Renal cortical epithelial cell (primary cell): ENCODE data around the gene TIPIN. TPM values are rescaled to one million over a fixed set of nuclear protein-coding genes. Genes with fewer than 3 reads are reported as not detected.
A peak's percentile ranks its signal among the peaks of the same experiment; 100 is the strongest.
"Not testable (repeated sequence)": the region's sequence is repeated elsewhere in the genome, so short reads cannot be mapped to it uniquely, and the experiment has no call there.

ENCODE experiments used
- DNase-seq: peaks from one replicate; pipeline ENCODE4 v3.0.0-alpha.2; 2011; ENCODE audit warnings: low read depth
- total RNA-seq: library from RNA; depleted of rRNA; stranded (reverse); fragments of >200 nt; gene quantifications from 2 replicates; pipeline ENCODE4 v1.2.3, GENCODE V29; 2014

TIPIN gene, protein sequence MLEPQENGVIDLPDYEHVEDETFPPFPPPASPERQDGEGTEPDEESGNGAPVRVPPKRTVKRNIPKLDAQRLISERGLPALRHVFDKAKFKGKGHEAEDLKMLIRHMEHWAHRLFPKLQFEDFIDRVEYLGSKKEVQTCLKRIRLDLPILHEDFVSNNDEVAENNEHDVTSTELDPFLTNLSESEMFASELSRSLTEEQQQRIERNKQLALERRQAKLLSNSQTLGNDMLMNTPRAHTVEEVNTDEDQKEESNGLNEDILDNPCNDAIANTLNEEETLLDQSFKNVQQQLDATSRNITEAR
- 8.7 and 9.4 TPM in 2 replicates for total RNA-seq

DNA sequence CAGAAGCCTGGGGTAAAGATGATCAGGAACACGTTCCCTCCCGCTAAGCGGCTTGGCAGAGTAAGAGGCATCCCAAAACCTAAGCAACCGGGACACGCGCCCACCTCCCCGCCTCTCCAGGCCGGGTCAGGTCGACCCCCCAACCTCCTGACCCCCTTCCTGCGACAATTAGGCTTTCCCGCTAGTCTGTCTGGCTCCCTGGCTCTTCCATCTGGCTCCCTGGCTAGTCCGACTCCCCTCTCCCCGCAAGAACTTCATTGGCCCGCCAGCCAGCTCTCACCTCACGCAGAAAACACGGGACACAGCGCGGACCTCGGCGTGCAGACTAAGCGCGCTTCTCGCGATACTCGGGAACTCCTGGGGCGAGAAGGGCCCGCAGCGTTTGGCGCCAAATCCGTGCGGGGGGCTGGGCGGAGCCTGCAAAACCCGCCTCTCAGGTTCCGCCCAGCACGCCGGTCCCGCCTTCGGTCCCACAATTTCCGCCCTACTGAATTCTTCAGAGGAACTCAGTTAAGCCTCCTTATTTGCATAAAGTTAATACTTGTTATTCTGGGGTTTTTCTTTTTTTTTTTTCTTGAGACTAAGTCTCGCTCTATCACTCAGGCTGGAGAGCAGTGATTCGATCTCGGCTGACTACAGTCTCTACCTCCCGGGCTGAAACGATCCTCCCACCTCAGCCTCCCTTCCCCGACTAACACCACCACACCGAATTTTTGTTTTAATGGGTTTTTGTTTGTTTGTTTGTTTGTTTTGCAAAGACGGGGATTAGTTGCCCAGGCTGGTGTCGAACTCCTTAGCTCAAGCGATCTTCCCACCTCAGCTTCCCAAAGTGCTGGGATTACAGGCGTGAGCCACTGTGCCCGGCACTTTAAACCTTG is at the start of gene TIPIN:
TIPIN (minus strand) TSS at position 327 of the 878 bp plus-strand sequence. CDS start 3,738 bp downstream, outside the sequence.
- DNase-seq: peak; percentile 87

DNA sequence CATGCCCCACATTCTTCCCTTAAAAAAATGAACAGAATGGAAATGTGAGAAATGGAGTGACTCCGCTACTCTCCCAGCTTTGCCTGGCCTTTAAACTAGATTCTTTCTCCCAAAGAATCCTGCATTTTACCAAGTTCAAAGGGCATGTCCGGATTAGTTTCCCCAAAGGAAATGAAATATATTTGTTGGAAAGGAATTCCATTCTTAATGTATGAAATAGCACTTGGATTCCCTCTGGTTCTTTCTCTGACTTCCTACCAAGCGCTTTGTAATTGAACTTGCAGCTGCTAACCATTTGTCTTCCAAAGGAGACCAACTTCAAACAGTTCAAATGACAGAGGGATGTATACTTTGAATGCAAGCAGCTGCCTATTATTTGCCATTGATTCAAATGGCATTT is 49.1 kb upstream of the TIPIN start:
- DNase-seq: no peak

GRCh38 chr15:66405007-66405406 is 48.5 kb upstream of the TIPIN start:
- no peak for DNase-seq

- peak; percentile 55 for DNase-seq
Observed at GRCh38 chr15:66404532-66404931, 48.0 kb upstream of the TIPIN start.

- no peak for DNase-seq
Observed at GRCh38 chr15:66404122-66404521, 47.6 kb upstream of the TIPIN start.

GRCh38 chr15:66403323-66403722 is 46.8 kb upstream of the TIPIN start:
- no peak for DNase-seq

DNA sequence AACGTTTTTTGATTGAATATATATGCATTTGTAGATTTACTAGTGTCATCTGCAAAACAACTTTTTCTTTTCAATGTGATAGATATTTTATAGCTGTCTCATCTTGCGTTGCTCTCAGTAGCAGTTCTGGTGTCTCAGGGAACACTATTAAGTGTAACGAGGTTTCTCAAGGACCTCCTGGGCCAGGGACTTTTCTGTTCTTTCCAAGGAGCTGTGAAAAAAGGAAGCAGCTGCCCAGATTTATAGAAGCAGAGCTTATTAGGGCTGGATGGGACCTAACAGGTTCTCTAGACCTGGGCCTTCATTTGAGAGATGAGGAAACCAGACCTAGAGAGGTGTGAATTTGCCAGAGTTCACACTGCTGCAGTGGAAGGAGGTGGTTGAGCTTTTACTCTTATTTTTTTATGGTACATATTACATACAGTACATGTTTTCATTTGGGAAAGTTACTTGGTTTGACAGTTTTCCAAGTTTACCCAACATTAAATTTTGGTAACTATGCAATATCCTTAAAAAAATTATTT is 46.3 kb upstream of the TIPIN start:
- no peak for DNase-seq

DNA sequence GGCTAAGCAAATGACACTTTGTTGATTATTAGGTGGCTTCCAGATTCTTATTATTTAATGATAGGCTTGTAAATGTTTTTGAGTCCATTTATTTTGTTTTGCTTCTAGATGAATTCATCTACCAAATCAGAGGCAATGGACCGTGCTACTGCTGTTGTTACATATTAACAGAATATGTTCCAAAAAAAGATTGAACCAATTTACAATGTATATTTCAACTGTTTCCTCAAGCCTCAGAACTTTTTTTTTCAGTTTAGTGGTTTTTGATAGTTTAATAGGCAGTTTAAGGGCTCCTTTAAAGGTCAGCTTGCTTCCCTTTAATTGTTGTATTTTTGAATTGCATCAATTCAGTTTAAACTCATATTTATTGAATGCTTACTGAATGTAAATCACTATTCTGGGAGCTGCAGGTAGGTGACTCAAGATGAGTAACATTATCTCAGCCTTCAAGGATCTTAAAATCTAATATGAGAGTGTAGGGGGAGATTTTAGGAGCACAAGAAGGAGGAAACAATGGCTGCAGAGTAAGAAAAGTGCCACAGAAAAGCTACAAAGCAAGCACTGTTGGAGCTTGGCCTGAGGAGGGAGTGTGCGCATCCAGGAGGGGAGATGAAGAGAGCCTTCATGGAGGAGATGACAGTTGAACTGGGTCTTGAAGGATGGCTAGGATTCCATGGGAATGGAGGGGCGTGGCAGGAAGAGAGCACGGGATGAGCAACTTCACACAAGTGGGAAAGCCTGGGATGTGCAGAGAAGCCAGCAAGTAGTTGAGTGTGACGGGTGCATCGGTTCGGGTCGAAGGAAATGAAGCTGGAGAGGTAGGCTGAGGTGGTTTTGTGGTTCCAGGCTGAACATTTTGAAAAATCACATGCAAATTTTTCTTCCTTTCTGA is 44.9 kb upstream of the TIPIN start:
- DNase-seq: peak; percentile 36

GRCh38 chr15:66400351-66400774 is 43.9 kb upstream of the TIPIN start:
- peak; percentile 55 for DNase-seq

DNA sequence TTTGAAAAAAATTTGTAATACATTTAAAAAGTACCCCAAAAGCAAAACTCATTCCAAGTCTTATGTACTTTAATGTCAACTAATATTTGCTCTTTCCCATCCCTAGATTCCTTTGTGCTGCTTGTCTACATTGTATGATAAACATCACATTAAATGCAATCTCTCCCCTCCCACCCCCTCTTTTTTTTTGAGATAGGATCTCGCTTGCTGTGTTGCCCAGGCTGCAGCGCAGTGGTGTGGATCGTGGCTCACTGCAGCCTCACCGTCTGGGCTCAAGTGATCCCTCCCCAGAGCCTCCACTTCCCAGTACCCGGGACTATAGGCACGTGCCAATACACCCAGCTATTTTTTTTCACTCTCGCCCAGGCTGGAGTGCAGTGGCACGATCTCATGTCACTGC is 42.8 kb upstream of the TIPIN start:
- no peak for DNase-seq

DNA sequence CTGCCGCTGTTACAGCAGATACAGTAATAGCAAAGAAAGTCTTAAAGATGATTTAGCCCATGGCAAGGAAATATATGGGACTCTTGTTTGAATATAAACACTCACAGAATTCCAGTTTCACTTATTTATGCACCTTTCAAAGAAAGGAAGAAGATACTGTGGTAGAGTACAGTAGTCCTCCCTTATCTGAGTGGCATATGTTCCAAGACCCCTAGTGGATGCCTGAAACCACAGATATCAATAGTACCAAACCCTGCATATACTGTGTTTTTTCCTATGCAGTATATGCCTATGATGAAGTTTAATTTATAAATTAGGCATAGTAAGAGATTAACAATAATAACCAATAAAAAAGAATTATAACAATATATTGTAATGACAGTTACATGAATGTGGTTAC is 38.4 kb upstream of the TIPIN start:
- no peak for DNase-seq

DNA sequence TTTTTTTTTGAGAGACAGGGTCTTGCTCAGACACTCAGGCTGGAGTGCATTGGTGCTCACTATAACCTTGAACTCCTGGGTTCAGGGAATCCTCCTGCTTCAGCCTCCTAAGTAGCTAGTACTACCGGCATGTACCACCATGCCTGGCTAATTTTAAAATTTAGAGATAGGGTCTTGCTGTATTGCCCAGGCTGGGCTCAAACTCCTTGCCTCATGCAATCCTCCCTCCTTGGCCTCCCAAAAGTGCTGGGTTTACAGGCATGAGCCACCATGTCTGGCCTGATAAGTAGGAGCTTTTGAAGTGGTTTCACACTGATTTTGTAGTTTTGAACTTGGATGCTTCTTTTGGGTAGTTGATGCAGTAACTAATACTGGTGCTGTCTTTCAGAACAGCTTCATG is 38.0 kb upstream of the TIPIN start:
- DNase-seq: no peak

DNA sequence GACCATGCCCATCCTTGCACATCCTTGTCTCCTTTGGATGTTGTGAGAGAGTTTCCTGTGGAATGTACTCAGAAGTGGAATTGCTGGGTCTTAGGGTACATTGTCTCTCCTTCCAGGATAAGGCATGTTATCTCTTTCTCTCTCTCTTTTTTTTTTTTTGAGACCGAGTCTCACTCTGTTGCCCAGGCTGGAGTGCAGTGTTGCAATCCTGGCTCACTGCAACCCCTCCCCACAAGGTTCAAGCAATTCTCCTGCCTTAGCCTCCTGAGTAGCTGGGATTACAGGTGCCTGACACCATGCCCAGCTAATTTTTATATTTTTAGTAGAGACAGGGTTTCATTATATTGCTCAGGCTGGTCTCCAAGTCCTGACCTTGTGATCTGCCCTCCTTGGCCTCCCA is 36.6 kb upstream of the TIPIN start:
- not testable (repeated sequence) for DNase-seq

- peak; percentile 46 for DNase-seq
Observed at GRCh38 chr15:66390678-66391077, 34.2 kb upstream of the TIPIN start.

- DNase-seq: peak; percentile 58
Observed at GRCh38 chr15:66389859-66390381, 33.4 kb upstream of the TIPIN start.

DNA sequence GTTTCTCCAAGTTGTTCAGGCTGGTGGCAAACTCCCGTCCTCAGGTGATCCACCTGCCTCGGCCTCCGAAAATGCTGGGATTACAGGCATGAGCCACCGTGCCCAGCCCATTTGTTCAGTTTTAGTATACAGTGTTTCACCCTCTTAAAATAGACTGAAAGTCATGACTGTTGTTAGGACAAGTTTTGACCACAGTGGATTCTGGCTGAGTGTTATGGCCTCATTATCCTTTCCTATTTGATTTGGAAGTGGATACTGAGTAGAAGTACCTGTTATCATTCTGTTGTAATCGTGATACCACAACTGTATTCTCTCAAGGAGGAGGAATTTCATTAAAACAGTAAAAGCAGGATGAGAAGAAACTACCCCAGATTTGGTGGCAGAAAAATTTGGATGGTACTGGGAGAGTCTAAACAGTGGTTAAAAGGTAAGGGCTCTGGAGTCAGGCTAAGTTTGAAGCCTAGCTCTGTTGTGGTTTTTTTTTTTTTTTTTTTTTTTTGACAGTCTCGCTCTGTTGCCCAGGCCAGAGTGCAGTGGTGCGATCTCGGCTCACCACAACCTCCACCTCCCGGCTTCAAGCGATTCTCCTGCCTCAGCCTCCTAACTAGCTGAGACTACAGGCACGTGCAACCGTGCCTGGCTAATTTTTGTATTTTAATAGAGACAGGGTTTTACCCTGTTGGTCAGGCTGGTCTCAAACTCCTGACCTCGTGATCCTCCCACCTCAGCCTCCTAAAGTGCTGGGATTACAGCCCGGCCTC is 32.8 kb upstream of the TIPIN start:
- no peak for DNase-seq

GRCh38 chr15:66388576-66388975 is 32.1 kb upstream of the TIPIN start:
- DNase-seq: no peak

GRCh38 chr15:66388043-66388363 is 31.5 kb upstream of the TIPIN start:
- DNase-seq: no peak

- peak; percentile 49 for DNase-seq
Observed at GRCh38 chr15:66387163-66388042, 30.9 kb upstream of the TIPIN start.
